Astrocyte (in vitro differentiated cells and primary cell): Measurements from ENCODE around the gene C1QTNF9.

Experiments
- CTCF ChIP-seq: IDR thresholded peaks from 2 replicates; pipeline ENCODE4 v1.5.1; 2011; ENCODE audit warnings: low read depth, mild to moderate bottlenecking, inconsistent platforms, low read length, moderate library complexity; ENCODE audit not compliant: insufficient read depth
- EZH2 ChIP-seq: IDR thresholded peaks from 2 replicates; pipeline ENCODE4 v1.6.1; 2012; ENCODE audit warnings: mild to moderate bottlenecking, low read length, inconsistent platforms; ENCODE audit not compliant: insufficient read depth

- TF ChIP-seq EZH2 = no peak
- no peak for TF ChIP-seq CTCF
Measured at GRCh38 chr13:24353736-24354135, 44.4 kb downstream of the C1QTNF9 start.
